ENCODE results near the gene MED27.

- no peak for TF ChIP-seq EZH2 (IDR thresholded peaks at IDR 0.05; ENCODE audit: low read length, missing control alignments)
- TF ChIP-seq, protein P1, sequence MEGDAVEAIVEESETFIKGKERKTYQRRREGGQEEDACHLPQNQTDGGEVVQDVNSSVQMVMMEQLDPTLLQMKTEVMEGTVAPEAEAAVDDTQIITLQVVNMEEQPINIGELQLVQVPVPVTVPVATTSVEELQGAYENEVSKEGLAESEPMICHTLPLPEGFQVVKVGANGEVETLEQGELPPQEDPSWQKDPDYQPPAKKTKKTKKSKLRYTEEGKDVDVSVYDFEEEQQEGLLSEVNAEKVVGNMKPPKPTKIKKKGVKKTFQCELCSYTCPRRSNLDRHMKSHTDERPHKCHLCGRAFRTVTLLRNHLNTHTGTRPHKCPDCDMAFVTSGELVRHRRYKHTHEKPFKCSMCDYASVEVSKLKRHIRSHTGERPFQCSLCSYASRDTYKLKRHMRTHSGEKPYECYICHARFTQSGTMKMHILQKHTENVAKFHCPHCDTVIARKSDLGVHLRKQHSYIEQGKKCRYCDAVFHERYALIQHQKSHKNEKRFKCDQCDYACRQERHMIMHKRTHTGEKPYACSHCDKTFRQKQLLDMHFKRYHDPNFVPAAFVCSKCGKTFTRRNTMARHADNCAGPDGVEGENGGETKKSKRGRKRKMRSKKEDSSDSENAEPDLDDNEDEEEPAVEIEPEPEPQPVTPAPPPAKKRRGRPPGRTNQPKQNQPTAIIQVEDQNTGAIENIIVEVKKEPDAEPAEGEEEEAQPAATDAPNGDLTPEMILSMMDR (conservative IDR thresholded peaks at IDR 0.05 in 1 of 2, IDR thresholded peaks at IDR 0.05 in 1 of 2; ENCODE audit: low read depth in 1 of 2, low read length in 2 of 2), result no peak
These were observed 267.4 kb downstream of the MED27 start for GRCh38 chr9:131812116-131812790.
